ENCODE measurements around the gene ISCU.

Gene ISCU

GRCh38 chr12:108602209-108602705 is 39.9 kb downstream of the ISCU start:
- no peak for DNase-seq

- DNase-seq, result no peak
These were observed 40.7 kb downstream of the ISCU start for GRCh38 chr12:108602976-108603704.

GRCh38 chr12:108603743-108604142 is 41.3 kb downstream of the ISCU start:
- DNase-seq, result no peak

GRCh38 chr12:108604208-108604941 is 42.0 kb downstream of the ISCU start:
- no peak for DNase-seq

GRCh38 chr12:108605000-108605689 is 42.7 kb downstream of the ISCU start:
- no peak for DNase-seq

GRCh38 chr12:108605690-108606406 is 43.5 kb downstream of the ISCU start:
- no peak for DNase-seq

- no peak for DNase-seq
These were observed 44.1 kb downstream of the ISCU start for GRCh38 chr12:108606492-108606891.

GRCh38 chr12:108607981-108608600 is 45.7 kb downstream of the ISCU start:
- DNase-seq, result no peak

- DNase-seq, result no peak
These were observed 46.2 kb downstream of the ISCU start for GRCh38 chr12:108608616-108609015.

GRCh38 chr12:108609537-108610335 is 47.3 kb downstream of the ISCU start:
- DNase-seq, result no peak

- DNase-seq, result no peak
These were observed 48.0 kb downstream of the ISCU start for GRCh38 chr12:108610336-108610815.

GRCh38 chr12:108610856-108611605 is 48.6 kb downstream of the ISCU start:
- no peak for DNase-seq

GRCh38 chr12:108611884-108612415 is 49.6 kb downstream of the ISCU start:
- DNase-seq, result no peak

GRCh38 chr12:108612788-108613282 is 50.4 kb downstream of the ISCU start:
- no peak for DNase-seq

GRCh38 chr12:108613548-108613947 is 51.2 kb downstream of the ISCU start:
- no peak for DNase-seq

GRCh38 chr12:108614041-108614440 is 51.6 kb downstream of the ISCU start:
- DNase-seq, result no peak

- no peak for DNase-seq
These were observed 52.2 kb downstream of the ISCU start for GRCh38 chr12:108614639-108615038.

- DNase-seq, result no peak
These were observed 53.5 kb downstream of the ISCU start for GRCh38 chr12:108615918-108616317.

GRCh38 chr12:108616359-108616758 is 54.0 kb downstream of the ISCU start:
- no peak for DNase-seq

Data from hypothalamus (tissue), 51 donors.